PC-9 (cell line): ENCODE measurements around the gene CDC73.

Experiments used
- CTCF ChIP-seq: fragments of 200-600 bp; sonication (generic); conservative IDR thresholded peaks from 2 replicates; pipeline ENCODE4 v1.6.1; 2017; ENCODE audit warnings: mixed run types, antibody characterized with exemption, mild to moderate bottlenecking, moderate library complexity
- EZH2 ChIP-seq: fragments of 200-600 bp; sonication (generic); IDR thresholded peaks from 2 replicates; pipeline ENCODE4 v1.8.0; 2017; ENCODE audit warnings: antibody characterized with exemption, low read depth

- TF ChIP-seq CTCF (no peak), EZH2 (no peak)
These were observed 142.7 kb downstream of the CDC73 start for GRCh38 chr1:193264313-193265065.
